ENCODE results near the gene GAS6.

The GAS6 gene

DNA sequence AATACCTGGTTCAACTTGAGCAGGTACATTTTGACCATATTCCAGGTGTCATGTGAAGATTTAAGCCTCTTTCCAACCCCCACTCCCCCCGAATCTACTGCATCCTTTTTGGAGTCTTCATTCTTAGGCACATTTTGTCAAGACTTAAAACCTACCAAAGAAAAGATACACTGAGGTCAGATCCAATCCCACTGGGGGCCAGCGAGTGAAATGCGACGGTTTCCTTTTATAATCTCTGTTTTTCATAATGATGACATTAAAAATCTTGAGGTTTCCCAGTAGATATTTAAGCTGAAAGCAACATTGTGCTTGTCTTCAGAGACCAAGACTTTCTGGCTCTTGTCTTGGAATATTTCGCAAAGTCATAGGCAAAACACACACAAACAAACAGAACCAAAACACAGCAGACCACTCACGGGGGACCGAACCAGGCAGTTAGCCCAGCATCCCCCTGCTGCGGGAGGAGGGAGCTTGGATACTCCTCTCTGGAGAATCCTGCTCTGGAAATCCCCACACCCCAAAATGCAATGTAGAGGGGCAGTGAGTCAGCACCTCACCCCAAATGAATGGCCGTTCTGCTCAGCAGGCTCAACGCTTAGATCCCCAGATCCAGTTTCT lies 506 bp upstream of the GAS6 start:
- DNase-seq: no peak

- DNase-seq: no peak
Measured at GRCh38 chr13:113862931-113863523, 849 bp downstream of the GAS6 start.

GRCh38 chr13:113862191-113862930 lies 1.5 kb downstream of the GAS6 start:
- no peak for DNase-seq

DNA sequence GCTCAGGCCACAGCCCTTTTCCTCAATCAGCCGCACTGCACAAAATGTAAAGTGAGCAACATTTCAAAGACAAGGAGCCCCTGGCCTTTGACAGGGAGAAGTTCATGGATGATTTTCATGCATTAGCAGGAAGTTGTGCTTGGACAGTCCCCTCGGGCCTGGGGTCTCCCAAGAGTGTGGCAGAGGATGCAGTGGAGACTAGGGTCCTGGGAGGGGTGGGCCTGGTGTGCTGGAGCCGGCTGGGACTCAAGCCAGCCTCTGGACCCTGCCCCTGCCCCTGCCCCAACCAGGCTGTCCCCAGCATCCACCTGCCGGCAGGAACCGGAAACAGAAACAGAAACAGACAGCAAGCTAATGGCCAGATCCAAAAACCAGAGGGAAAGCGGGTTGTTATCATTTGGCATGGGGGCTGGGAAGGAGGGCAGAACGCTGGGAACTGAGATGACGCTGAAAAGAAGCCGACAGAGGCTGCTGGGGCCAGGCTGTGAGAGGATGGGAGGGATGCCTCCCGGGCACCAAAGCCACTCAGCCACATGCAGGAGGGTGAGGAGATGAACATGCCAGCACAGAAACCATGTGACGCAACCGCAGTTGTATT lies 2.3 kb downstream of the GAS6 start:
- no peak for DNase-seq

DNA sequence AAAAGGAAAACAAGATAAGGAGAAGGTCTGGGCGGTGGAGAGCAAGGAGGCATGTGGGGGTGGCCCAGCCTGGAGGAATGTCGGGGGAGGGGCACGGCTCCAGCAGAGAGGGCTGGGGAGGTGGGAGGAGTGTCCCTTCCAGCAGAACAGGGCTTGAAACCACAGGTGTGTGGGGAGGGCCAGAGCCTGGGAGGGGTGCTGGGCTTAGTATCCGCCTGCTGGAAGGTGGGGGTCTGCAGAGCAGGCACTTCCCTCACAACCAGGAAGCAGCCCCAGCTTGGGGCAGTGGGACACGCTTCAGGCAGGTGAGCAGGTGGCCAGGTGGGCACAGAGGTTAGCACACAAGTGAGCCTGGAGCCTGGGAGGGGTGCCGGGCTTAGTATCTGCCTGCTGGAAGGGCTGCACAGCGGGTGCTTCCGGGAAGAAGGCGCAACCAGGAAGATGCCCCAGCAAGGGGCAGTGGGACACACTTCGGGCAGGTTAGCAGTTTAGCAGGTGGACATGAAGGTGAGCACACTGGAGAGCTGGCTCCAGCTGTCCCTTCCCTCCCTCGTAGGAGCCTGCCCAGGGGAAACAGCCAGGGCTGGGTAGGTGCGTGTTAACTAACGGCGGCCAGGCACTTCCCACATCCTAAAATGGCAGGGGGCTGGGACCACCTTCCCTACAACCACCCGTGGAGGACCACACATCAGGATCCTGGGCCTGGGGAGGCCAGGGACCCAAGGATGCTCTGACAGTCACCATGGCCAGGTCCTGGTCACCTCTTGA lies 3.0 kb downstream of the GAS6 start:
- no peak for DNase-seq

- DNase-seq: no peak
Measured at GRCh38 chr13:113860051-113860664, 3.7 kb downstream of the GAS6 start.

DNA sequence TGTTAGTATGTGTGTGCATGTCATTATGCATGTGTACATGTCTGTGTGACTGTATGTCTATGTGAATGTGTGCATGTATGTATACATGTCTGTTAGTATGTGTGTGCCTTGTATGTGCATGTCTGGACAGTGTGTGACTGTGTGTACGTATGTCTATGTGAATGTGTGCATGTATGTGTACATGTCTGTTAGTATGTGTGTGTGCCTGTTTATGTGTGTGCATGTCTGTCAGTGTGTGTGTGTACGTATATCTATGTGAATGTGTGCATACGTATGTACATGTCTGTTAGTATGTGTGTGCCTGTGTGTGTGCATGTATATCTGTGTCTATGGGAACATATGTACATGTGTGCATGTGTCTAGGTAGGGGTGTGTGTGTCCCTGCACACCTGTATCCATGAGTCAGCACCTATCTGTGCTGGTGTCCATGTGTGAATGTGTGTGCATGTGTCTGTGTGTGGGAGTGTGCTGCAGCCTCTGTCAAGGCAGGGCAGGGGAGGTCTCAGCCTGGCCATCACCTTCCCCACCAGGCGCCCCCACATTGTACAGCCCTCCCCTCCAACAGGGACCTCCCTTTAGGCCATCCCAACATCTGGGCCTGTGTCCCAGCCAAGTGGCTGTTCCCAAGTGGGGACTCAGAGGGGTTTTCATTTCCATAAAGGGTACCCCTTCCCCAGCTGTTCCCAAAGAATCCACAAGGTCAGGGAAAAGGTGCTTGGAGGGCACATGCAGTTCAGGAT lies 4.4 kb downstream of the GAS6 start:
- no peak for DNase-seq

DNA sequence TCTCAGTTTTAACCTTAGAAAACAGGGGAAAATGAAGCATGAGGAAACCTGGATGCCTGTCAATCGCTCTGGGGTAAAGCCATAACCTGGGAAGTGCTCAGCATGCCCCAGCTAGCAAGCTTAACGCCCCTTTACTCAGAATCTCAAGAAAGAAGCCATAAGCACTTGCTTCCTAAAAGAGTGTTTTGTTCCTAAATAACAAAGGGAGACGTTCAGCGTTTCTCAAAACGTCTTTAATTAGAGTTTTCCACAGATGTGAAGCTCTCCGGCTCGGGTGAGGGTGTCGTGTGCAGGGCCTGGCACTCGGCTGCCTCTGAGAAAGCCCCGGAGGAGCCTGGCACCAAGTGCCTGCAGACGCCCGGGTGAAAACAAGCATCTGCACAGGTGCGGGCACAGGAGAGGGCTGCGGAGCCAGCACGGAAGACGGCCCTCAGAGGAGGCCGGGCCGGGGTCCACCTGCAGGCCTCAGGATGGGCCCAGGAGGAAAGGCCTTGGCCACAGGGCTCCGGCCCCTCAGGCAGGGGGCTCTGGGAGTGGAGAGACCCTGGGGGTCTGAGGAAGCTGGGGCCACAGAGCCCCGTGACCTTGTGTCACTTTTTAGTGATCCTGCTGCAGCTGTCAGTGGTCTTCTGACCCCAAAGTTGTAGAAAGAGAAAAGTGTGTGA lies 6.2 kb downstream of the GAS6 start:
- DNase-seq: no peak

DNA sequence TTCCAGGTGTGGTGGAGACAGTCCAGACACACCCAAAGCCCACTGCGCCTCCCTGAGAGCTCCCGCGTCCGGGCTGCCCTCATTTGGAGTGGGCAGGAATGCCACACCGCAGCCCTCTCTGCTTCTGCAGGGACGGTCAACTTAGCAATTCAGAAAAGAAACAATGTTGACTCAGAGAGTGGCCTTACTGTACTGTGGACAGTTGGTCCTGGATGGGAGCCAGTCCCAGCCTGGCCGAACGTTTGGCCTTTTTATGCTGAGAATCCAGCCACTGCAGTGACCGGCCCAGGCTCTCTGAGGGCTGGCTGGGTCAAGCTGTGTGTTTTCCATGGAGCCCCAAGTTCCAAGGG lies 7.2 kb downstream of the GAS6 start:
- no peak for DNase-seq

GRCh38 chr13:113855931-113856715 lies 7.8 kb downstream of the GAS6 start:
- no peak for DNase-seq

DNA sequence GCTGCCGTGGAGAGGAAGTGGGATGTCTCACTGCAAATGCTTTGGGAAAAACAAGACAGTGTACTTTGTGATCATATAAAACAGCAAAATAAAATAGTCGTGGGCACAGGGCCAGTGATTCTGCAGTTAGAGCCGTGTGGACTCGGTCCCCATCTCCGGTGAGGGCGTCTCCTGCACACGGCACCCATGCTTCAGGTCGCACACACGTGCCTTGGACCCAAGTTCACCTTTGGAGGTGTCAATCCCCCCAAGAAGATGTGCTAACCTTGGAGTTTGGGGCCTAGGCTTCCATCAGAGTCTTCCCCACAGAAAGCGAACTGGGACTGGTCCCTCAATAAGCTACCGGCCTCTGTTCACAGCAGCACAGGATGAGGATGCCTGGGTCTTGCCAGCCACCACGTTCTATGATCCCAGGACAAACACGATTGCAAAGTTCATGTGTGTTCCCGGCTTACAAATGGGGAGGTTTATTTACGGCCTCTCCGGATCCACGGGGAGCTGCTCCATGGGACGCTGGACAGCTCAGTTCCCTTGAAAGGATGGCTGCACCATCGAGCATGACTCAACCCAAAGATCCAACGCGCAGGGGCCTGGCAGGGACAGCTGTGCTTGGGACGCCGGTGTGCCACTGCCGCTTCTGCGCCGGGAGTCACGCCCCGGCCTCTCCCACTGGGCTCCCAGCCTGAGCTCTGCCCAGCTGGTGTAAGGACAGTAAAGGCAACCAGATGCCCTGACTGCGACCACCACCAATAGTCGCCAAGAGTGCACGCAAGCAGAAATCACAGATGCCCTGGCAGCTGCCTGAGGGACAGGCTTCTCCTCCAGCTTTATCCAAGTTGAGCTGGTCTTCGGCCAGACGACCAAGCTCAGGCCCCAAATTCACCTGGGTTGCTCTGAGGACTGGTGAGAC lies 8.6 kb downstream of the GAS6 start:
- DNase-seq: no peak

DNA sequence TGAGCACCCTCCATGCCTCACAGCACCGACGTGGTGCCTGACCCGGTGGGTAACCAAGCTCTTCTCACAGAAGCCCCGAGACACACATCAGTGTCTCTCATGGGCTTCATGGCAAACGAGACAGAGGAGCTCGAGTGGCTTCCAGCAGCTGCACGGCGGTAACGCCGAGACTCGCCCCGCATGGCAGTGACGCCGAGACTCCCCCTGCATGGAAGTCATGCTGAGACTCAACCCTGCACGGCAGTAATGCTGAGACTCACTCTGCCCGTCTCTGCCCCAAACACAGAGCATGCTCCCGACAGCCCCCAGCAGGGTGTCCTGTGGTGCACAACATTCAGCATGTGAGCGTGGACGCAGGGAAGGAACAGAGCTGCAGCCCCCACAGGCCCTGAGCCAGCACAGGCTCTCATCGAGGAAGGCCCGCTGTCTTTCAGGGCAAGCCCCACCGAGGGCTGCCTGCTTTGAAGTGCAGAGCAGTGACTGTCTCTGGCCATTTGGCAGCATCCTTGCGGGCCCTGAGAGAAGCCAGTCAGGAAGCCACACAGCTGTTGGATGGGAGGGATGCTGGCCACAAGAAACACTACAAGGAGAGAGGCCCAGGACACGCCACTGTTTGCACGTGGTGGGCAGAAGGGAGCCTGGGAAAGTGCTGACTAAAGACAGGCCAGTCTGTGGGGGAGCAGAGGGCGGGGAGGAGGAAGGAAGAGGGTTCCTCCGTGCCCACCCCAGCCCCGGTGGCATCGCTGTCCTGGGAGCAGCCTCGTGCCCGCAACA lies 9.5 kb downstream of the GAS6 start:
- DNase-seq: no peak

DNA sequence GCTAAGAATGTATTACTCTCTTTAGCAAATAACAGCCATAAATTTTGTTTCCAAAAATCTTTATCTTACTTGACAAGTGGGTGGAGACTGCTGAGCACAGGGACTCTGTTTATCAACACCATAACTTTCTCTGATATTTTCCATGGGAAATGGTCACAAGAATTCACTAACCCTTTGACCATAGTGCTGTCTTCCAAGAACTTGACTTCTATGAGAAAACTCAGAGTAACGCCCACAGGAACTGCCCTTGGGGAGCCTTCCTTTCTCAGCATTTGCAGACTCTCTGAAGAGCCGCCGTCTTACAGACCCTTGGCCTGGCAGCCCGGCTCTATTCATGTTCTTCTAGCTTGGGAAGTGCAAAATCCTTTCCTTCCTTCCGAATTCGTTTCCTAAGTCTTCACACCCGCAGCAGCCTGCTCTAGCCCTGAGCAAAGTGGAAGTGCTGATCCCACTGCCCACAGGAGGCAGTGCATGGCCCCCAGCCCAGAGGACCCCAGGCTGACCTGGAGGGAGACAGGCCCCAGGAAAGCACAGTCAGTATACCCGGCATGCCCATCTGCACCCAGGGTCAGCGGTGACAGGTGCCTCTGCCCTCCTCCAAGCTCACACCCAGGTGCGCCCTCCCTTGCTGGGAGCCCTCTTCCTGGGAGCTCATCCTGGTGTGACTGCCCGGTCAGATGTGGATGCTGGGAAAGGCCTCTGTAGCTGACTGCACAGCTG lies 10.2 kb downstream of the GAS6 start:
- no peak for DNase-seq

- no peak for DNase-seq
Measured at GRCh38 chr13:113852536-113853517, 11.0 kb downstream of the GAS6 start.

DNA sequence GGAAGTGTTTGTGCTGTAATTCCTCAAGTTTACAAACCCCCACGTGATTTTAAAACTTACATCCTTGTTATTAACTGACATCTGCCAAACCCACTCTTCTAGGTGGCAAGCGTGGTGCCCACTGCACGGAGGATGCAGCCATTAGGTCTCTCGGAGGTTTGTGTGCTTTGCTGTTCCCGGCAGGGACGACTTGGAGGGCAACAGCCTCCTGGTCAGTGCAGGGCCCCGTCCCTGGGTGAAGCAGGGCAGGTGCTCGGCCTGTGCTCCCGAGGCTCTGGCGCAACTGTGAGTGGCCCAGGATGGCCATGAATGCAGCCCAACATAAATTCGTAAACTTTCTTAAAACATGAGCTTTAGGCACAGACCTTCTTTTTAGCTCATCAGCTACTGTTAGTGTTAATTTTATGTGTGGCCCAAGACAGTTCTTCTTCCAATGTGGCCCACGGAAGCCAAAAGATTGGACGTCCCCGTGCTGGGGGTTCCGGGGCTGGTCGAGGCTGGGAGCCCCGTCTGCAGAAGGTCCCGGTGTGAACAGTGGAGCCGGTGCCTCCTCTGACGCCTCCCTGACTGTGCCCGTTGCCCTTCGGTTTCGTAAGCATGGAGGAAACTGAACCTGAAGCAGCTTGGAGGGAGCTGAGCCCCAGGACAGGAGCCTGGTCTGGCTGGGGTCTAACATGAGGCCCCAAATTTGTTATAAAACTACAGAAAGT lies 11.9 kb downstream of the GAS6 start:
- no peak for DNase-seq

DNA sequence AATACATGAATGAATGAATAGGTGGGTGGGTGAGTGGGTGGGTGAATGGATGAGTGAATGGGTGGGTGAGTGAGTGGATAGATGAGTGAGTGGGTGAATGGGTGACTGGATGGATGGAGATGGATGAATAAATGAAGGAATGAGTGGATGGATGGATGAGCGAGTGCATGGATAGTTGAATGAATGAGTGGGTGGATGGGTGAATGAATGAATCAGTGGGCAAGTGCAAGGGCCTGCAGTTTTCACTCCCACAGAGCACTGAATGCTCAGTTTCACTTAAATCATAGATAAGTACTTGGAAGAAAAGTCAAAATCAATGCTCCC lies 12.4 kb downstream of the GAS6 start:
- no peak for DNase-seq

All from activated CD4-positive, alpha-beta T cell treated with anti-CD3 and anti-CD28 coated beads, Interleukin-2, amount 50 U/mL, for 1 hour (primary cell).